Measurements from ENCODE around the gene CD244.

DNA sequence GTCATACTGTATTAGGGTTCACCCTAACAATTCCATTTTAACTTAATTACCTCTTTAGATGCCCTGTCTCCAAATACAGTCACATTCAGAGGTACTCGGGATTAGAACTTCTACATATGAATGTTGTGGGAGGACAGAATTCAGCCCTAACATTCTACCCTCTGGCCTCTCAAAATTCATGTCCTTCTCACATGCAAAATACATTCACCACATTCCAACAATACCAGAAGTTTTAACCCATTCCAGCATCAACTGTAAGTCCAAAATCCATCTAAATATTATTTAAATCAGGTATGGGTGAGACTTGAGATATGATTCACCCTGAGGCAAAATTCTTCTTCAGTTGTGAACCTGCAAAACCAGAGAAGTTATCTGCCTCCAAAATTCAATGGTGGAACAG lies 52.2 kb downstream of the CD244 start:
- TF ChIP-seq FOXM1 (IDR thresholded peaks at IDR 0.05; ENCODE audit: borderline replicate concordance, low read depth): no peak
- no peak for TF ChIP-seq CEBPB (IDR thresholded peaks at IDR 0.05)
- TF ChIP-seq TAF1 (IDR thresholded peaks at IDR 0.05; ENCODE audit: low read depth): no peak
- TF ChIP-seq EP300 (IDR thresholded peaks at IDR 0.05; ENCODE audit: borderline replicate concordance): no peak
